CD4-positive, alpha-beta T cell treated with Interleukin-6 for 4 hours (primary cell): ENCODE results near the gene RAB14.
"Not testable (repeated sequence)": the region's sequence is repeated elsewhere in the genome, so short reads cannot be mapped to it uniquely, and the experiment has no call there.

Experiments
- DNase-seq: peaks from one replicate; pipeline ENCODE4 v3.0.0-alpha.2; 2020; ENCODE audit warnings: mixed read lengths

Gene RAB14

DNA sequence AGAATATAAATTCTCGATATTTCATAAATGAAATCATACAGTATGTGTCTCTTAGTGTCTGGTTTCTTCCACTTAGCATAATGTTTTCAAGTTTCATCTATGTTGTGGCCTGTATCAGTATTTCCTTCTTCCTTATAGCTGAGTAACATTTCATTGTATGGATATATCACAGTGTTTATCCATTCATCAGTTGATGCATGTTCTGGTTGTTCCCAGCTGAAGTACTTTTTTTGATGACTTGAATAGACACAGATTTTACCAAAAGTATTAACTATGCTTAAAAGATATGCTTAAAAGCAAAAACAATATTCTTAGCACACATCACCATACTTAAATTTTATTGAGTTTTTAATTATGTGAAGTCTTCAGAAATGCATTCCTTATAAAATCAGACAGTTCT, 12.7 kb downstream of the RAB14 start:
- DNase-seq: no peak

DNA sequence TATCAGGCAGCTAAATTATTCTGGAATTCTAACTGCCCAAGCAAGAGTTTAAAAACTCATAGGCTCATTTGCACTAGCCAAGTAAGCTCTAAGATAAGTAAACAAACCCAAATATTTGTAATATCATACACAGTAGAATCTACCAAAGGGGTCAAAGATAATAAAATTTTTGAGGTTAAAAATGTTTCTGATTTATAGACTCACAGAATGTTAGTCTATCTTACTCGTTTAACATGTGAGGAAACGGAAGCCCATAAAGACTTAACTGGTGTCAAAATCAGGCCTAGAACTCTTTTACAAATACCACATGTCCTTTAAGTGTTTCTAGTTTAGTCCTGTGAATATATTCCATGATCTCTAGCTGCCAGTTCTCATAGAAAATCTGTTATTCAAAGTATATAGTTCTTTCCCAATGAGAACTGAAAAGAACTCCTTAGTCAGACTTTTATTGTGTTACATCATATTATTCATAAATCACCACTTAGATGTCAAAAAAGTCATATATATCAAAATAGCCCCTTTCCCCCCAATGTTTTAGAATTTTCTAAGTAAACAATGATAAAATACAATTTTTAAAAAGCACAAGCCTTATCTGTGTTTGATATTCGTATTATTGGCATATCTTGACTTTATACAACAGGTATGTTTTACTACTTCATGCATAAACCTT, 13.9 kb downstream of the RAB14 start:
- no peak for DNase-seq

DNA sequence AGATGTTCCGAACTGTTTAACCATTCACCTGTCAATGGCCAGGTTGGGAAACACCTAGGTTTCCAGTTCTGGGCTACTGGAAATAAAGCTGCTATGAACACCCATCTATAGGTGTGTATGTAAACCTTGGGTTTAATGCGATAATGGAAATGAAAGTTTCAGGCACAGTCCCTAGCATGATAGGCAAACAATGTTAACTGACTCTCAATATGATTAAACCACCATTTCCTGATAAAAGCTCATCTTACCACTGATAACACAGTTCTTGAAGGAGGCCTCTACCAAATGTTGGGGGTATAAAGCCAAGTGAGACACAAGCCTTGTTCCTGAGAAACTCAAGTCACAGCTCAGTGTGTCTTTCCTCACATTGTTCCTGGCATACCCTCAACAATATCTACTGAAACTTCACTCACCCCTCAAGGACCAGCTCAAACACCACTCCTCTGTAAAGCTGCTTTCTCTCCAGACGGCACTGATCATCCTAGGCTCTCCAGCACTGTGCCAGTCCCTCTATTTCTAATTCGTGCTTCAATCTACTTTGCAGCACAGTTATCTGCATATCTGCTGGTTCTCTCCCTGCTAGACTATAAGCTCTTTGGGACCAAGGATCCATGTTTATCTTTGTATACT, 15.8 kb downstream of the RAB14 start:
- DNase-seq: no peak

DNA sequence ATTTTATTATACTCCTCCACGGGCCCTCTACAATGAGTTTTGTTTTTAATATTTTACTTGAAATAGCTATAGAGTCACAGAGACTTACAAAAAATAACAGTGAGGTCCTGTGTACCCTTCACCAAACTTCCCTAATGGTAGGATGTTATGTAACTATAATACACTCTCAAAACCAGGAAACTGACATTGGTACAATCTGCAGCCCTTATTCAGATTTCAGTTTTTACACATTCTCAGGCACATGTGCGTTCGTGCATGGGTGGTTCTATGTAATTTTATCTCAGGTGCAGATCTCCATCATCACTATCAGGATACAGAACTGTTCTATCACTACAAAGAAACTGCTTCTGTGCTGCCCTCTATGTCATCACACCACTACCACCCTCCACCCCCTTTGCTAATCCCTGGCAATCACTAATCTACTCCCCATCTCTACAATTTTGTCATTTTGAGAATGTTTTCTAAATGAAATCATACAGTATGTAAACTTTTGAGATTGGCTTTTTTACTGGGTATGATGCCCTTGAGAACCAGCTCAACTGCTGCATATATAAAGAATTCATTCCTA, 16.4 kb downstream of the RAB14 start:
- no peak for DNase-seq

DNA sequence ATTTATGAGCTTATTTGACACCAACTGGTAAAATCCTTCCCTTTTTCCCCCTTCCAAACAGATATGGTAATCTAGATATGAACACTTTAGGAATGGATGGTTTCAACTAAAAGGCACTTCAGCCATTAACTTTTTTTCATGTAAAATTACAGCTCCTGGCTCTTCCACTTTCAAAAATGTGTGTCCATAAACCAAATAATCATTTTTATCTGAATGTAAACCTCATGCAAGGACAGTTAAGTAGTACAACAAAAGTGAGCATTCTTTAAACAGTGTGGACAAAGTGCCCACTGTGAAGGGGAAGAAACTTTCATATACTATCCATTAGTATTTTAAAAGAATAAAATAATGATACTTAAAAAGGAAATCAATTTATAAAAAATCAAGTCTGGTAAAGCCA, 17.2 kb downstream of the RAB14 start:
- no peak for DNase-seq

DNA sequence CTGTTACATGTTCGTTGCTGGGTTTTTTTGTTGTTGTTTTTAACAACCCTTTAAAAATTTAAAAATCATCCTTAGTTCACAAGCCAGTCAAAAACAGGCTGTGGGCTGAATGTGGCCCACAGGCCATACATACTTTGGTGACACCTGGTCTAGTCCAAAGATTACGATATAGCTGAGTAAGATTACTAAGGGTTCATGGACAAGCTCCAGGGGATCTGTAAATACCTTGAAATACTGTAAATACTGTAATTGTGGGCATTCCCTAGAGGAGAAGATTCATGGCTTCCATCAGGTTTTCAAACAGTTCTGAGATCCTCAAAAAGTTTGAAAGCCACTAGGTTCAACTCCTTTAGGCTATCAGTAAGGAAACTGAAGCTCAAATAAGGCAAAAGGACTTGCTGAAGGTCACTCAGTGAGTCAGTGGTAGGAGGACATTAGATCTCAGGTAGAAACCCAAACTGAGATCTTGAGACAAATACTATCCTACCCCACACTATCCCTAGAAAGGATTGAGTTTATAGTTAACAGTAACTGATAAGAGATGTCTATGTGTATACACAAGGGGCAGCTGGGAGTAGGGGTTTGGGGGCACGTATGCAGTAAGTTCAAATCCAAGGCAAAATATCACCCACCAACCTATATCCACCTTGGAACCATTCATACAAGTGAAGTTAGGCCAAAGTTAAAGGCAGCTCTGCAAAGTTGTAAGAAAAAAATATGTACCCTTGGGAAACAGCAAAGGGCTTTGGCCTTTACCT, 17.8 kb downstream of the RAB14 start:
- no peak for DNase-seq

DNA sequence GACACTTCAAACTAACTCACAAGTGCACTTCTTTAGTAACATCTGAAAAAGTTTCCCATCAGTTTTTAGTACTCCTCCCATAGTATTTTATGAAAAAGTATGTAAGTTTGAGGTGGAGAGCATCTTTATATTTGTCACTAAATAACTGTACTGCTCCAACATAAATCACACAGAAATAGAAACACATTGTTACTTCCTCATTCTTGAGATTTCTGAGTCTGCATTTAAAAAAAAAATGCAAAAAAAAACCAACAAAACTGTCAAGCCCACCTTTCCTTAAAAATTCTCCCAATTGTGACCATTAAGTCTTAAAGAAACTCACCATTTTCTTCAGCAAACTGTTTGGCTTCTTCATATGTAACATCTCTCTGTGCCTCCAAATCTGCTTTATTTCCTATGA, 18.7 kb downstream of the RAB14 start:
- DNase-seq: no peak

DNA sequence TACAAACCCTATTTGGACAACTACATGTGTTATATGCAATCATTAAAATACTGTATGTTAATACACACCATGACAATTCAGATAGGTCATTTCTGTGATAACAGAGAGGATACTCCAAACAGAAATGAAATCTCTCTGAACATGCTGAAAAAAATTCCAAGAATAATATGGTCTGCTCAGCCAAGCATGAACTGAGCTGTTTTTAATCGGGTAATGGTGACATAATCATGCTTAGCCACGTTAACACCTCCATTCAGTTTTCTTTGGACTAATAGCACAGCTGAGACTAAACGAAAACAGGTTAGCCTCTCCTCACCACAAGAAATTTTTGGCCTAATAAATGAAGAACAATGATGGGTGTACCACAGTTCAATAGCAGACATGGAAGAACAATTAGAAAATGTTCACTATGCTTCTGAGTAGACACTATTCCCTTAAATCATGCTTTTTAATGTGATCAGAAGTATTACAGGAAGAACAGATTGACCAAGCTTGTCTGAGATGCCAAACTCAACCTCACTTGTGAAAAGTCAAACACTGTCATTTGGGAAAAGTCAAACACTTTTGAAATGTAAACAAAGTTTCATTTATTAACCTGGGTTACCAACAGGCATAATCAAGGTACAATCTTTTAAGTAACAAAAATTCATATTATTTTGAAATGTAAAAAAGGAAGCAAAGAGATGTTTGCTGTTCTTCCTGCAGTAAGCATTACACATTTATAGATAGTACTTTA, 19.4 kb downstream of the RAB14 start:
- DNase-seq: no peak

DNA sequence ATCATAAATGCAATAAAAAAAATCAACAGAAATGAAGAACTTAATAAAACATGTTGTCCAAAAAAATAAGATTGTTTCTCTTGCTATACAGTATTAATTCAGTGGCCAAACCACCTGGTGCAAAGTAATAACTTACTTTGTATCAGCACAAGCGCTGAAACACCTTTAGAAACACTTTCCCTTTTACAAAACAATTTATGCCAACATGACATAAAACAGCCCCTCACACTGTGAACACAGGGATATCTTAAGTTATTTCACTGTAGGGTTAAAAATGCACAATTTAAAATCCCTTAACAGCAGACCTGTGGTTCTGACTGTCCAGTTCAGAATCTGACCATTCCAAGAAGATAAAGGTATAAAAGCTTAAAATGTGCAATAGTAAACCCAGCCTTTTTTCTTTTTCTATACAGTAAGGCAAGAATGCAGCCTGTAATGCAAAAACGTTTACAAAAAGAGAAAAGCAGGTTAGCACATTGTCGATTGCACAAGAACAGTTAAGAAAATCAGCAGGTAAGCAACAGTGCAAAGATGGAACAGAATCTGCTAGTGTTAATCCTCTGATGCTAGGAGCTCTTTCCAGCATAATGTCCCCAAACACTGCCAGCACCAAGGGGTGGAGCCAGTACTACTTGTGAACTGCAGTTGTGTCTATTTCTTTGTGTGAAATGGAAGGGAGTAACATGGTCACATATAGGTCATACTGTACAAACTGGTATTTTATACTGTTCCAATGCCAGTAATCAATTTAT, 21.6 kb downstream of the RAB14 start:
- no peak for DNase-seq

DNA sequence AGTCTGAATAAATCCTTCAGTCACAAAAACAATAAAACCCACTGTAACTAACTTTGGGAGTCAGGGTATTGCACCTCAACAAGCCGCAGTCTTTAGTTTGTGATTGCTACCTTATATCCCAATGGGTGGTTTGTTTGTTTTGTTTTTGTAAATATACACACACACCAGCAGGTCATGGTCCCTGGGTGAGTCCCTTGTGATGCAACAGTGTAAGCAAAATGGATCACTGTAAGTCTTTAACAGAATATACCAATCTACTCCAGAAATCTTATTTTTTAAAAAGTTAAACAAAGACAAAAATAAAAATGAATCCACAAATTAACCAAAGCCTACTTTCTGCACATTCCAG, 22.3 kb downstream of the RAB14 start:
- not testable (repeated sequence) for DNase-seq

DNA sequence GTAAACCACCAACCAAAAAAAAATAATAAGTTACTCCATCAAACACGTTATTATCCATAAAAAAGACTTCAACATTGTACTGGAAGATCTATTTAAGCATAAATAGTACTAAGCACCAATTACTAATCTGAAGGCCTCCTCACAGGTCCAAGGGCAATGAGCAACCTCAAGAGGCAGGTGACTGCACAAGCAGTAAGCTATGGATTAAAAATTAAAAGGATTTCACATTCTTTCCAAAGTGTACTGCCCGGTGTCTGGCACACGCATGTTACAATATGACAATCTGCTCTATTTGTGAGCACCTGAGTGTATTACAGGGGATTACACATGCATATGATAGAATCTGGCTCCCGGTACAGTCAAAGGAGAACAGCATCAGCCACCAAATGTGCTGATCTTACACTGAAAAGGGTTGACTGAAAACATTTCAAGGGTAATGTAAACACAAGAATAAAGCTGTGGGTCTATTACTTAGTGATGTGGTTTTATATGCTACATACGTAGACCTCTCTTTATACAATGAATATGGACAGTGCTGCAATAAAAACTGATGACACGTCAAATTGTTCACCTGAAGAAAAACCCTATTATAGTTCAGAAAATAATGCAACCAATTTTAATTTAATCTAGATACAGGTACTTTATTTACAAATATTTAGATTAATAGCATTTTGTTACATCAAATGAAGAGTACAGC, 22.8 kb downstream of the RAB14 start:
- DNase-seq: no peak

DNA sequence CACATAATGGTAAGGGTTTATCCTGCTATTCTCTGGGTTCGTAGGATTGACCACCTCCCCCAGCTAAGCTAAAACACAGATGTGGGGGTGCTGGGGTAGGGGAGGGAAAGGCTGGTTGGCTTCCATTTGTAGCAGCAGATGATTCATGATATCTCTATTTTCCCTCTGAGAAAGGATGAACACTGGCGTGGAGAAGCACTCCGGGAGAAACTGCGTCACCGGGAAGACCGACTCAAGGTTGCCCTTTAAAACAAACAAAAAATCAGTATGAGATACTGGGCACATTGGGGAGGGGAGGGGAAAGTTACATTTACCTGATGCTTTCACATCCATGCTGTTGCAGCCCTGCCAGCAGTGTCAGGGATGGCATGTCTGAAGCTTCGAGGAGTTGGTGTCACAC, 28.2 kb downstream of the RAB14 start:
- DNase-seq: no peak

DNA sequence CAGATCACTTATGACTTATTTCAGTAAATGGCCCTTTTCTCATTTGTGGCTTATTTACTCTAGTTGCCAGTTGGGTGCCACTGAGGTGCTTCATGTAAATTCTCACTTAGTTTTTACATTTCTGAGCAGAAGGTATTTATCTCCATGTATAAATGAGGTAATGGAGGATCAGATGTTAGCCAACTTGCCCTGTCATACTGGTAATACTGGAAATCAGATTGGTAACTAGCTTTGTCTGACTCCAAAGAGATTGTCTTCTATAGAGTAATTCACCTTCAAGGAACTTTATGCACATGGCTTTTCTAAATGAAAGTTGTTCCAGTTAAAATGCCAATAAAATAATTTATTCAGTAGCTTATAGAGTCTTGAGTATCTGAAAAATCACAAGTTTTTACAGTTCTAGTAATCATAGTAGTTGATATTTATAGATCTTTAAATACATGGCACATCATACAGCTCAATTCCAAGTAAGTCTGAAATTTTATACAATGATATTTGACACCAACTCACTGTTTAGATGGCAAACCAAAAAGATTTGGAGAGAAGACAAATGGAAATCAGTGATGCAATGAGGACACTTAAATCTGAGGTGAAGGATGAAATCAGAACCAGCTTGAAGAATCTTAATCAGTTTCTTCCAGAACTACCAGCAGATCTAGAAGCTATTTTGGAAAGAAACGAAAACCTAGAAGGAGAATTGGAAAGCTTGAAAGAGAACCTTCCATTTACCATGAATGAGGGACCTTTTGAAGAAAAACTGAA, 28.8 kb downstream of the RAB14 start:
- DNase-seq: no peak

DNA sequence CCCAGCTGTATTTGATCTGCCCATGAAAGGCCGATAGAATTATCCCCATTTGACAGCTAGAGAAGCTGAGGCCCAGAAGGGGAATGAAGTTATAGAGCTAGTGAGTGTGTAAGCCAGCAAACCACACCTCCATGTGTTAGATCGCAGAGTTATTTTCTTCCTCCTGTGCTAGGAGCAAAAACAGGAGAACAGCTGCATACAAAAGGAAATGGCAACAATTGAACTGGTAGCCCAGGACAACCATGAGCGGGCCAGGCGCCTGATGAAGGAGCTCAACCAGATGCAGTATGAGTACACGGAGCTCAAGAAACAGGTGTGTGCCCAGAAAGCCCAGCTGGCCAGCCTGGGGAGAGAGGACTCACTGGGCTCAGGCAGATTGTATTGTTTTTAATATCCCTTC, 30.4 kb downstream of the RAB14 start:
- no peak for DNase-seq

DNA sequence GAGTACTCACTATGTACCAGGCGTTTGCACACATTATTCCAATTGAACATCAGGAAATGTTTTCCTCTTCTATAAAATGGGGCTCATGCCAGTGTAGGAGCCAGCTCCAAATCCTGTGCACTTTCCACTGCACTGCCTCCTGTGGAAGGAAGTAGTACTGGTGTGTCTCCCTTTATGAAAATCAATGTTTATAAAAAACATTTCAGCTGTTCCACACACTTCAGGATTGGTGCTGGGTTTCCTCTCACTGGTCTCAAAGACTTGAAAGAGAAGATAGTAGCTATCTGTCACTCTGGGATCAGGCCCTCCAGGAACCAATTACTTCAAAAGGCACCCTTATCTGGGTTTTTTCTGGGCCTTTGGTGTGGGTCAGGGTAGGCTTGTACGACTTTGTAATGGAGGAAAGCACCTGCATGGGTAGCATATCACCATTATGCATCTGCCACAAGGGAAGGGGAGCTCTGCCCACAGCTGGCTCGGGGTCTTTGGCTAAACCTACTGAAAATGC, 32.5 kb downstream of the RAB14 start:
- DNase-seq: peak; percentile 40

DNA sequence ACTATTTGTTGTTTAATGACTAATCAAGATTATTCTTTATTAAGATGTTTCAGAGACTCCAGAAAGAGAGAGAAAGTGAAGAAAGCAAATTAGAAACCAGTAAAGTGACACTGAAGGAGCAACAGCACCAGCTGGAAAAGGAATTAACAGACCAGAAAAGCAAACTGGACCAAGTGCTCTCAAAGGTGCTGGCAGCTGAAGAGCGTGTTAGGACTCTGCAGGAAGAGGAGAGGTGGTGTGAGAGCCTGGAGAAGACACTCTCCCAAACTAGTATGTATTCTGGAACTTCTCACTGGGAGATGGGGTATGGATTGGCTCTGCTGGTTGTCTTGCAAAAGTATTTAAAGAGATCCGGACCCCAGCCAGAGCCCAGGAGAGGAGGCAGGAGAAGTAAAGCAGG, 33.6 kb downstream of the RAB14 start:
- no peak for DNase-seq

DNA sequence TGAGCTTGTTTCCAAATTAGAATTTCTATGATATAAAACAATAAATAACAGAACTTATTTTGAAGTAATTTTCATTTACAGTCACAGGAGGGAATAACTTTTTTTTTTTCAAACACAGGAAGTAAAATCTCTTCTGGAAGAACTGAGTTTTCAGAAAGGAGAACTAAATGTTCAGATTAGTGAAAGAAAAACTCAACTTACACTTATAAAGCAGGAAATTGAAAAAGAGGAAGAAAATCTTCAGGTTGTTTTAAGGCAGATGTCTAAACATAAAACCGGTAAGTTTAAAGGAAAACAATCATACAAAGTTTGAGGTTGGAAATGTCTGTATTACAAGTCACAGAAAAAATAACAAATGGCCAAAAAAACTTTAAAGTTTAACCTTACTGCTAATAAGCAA, 41.6 kb downstream of the RAB14 start:
- no peak for DNase-seq

DNA sequence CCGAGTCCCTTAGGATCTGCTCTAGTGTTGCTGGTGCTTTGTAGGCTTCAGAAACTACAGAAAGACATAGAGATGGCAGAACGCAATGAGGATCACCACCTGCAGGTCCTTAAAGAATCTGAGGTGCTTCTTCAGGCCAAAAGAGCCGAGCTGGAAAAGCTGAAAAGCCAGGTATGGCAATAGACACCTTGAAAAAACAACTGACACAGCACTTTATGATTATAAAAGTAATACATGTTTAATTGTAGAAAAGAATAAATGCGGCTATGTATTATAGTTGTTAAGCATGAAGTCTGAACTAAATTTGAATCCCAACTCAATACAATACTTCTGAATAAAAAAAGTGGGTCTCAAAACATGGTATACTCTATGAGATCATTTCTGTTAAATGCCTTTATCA, 43.7 kb downstream of the RAB14 start:
- DNase-seq: no peak

DNA sequence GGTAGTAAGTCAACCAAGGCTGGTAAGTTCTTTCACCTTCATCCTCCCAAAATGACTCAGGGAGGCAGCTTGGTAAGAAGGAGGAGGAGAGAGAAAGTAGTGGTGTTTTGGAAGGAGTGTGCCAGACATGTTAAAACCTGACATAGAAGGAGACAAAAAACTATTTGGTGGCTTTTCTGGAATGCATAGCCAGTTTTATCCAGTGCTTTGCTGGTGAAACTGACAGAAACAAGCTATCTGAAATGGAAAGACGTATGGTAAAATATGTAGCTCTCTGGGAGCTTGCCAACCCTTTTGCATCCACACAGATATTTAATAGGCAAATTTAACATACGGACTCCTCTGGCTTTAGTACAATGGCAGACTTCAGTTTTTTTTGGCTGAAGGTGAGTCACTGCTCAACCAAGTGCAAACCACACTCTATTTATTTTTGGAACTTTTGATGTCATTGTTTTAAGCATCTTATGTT, 45.4 kb downstream of the RAB14 start:
- peak; percentile 10 for DNase-seq

DNA sequence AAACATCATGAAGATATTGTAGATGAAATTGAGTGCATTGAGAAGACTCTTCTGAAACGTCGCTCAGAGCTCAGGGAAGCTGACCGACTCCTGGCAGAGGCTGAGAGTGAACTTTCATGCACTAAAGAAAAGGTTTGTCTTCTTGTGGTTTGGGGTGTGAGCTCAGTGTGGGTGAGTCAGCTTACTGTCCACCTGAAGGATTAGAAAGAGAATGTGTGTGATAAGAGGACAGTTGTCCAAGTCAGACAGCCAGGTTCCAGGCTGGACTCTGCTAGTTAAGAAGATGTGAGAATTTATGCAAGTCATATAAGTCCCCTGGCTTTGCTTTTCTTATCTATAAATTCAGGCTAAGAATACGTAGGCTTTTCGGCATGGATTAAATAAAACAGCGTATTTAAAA, 46.9 kb downstream of the RAB14 start:
- DNase-seq: no peak

DNA sequence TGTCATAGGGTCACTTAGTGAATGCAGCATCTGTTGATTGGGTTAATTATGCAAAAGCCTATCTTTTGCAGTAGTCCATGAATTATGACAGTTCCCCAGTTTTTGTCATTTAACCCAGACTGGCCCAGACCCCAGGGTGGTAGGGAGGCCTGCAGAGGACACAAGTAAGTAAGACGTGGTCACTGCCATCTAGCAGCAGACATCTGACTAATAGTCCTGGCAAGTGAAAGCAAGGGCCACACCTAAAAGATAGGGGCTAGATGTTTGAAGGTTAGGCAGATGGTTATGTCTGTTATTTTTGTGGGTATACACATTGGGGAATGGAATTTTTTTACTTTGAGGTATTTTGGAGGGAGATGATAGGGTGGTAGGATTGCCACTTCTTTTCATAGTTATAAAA, 48.0 kb downstream of the RAB14 start:
- no peak for DNase-seq
